ENCODE data around the gene CWC27. TPM values are rescaled to one million over a fixed set of nuclear protein-coding genes. Genes with fewer than 3 reads are reported as not detected.

CWC27 gene
- total RNA-seq, 2 donors from 2014 or later = 10.9 to 14.0 TPM

GRCh38 chr5:64831996-64832395 lies 63.3 kb downstream of the CWC27 start:
- intact Hi-C loops (cut with DNase I) = no loop called here
- no peak overlapping the region for H3K4me3 ChIP-seq
- TF ChIP-seq CTCF (IDR thresholded peaks at IDR 0.05) (no peak), POLR2A (IDR thresholded peaks at IDR 0.05) (no peak)

GRCh38 chr5:64834037-64834436 lies 65.3 kb downstream of the CWC27 start:
- ATAC-seq = no peak
- DNase-seq = no peak
- H3K9me3 ChIP-seq = no peaks in the 10 kb centered on the region
- no peaks in the 10 kb centered on the region for H3K27me3 ChIP-seq
- no peaks in the 10 kb centered on the region for H3K4me1 ChIP-seq
- H3K4me3 ChIP-seq = no peak overlapping the region
- 93 to 98% methylated on average over 2 of the region's 2 CpGs for WGBS, 2 donors
- no peaks in the 10 kb centered on the region for H3K36me3 ChIP-seq (replicated peaks in 1 of 2; ENCODE audit: insufficient read depth in 1 of 2, low read depth in 2 of 2)
- intact Hi-C loops (cut with DNase I) = no loop called here
- TF ChIP-seq POLR2A (IDR thresholded peaks at IDR 0.05) (no peak), CTCF (IDR thresholded peaks at IDR 0.05) (no peak)
- no peak overlapping the region for H3K27ac ChIP-seq

More at GRCh38 chr5:64831996-64832395, 63.3 kb downstream of the CWC27 start:
- H3K36me3 ChIP-seq (replicated peaks in 1 of 2; ENCODE audit: insufficient read depth in 1 of 2, low read depth in 2 of 2) = no peaks in the 10 kb centered on the region
- H3K27ac ChIP-seq = no peak overlapping the region
- 92 to 96% methylated on average over 1 of the region's 1 CpG for WGBS, 2 donors
- no peaks in the 10 kb centered on the region for H3K27me3 ChIP-seq
- H3K4me1 ChIP-seq = no peaks in the 10 kb centered on the region
- no peaks in the 10 kb centered on the region for H3K9me3 ChIP-seq
- ATAC-seq = no peak
- DNase-seq = no peak

GRCh38 chr5:64834611-64835010 lies 65.9 kb downstream of the CWC27 start:
- intact Hi-C loops (cut with DNase I) = no loop called here
- no peak for DNase-seq
- Histone ChIP-seq H3K27ac (no peak overlapping the region), H3K27me3 (no peaks in the 10 kb centered on the region), H3K36me3 (replicated peaks in 1 of 2; ENCODE audit: insufficient read depth in 1 of 2, low read depth in 2 of 2) (no peaks in the 10 kb centered on the region), H3K4me1 (no peaks in the 10 kb centered on the region), H3K9me3 (no peaks in the 10 kb centered on the region), H3K4me3 (no peak overlapping the region)
- no peak for ATAC-seq
- TF ChIP-seq POLR2A (IDR thresholded peaks at IDR 0.05) (no peak), CTCF (IDR thresholded peaks at IDR 0.05) (no peak)
- WGBS, 2 donors = 89% methylated on average over 1 of the region's 1 CpG

GRCh38 chr5:64835266-64835665 lies 66.5 kb downstream of the CWC27 start:
- WGBS, 2 donors = 80 to 96% methylated on average over 1 of the region's 1 CpG

More at GRCh38 chr5:64835266-64835665, 66.5 kb downstream of the CWC27 start:
- no peak overlapping the region for H3K27ac ChIP-seq
- DNase-seq (no peak), ATAC-seq (no peak)
- intact Hi-C loops (cut with DNase I) = no loop called here
- no peak overlapping the region for H3K4me3 ChIP-seq
- H3K9me3 ChIP-seq = no peaks in the 10 kb centered on the region
- H3K4me1 ChIP-seq = no peaks in the 10 kb centered on the region
- no peak for TF ChIP-seq CTCF (IDR thresholded peaks at IDR 0.05)
- TF ChIP-seq POLR2A (IDR thresholded peaks at IDR 0.05) = no peak
- no peaks in the 10 kb centered on the region for H3K27me3 ChIP-seq
- H3K36me3 ChIP-seq (replicated peaks in 1 of 2; ENCODE audit: insufficient read depth in 1 of 2, low read depth in 2 of 2) = no peaks in the 10 kb centered on the region

Data from body of pancreas (tissue), 4 donors.